H9 (cell line): ENCODE measurements around the gene ARPC5L. TPM values are rescaled to one million over a fixed set of nuclear protein-coding genes. Genes with fewer than 3 reads are reported as not detected.

Source experiments
- DNase-seq: peaks from one replicate; pipeline ENCODE4 v3.0.0-alpha.2; 2017
- H2AFZ ChIP-seq: one replicate; pipeline ENCODE4 v1.6.1; 2013; ENCODE audit warnings: mild to moderate bottlenecking, low read length, control low read depth, moderate library complexity
- H2AK5ac ChIP-seq: 2 replicates; pipeline ENCODE4 v1.6.1; 2013; ENCODE audit warnings: low read length, control low read depth, mixed read lengths; ENCODE audit not compliant: insufficient read length
- H2BK120ac ChIP-seq: one replicate; pipeline ENCODE4 v1.6.1; 2013; ENCODE audit warnings: low read depth, mild to moderate bottlenecking, low read length, control low read depth, inconsistent platforms; ENCODE audit not compliant: poor library complexity, severe bottlenecking
- H2BK12ac ChIP-seq: 2 replicates; pipeline ENCODE4 v1.6.1; 2013; ENCODE audit warnings: low read length, control low read depth, mixed read lengths, low read depth; ENCODE audit not compliant: insufficient read length
- H2BK15ac ChIP-seq: 2 replicates; pipeline ENCODE4 v1.6.1; 2013; ENCODE audit warnings: low read depth, low read length, control low read depth
- H2BK20ac ChIP-seq: one replicate; pipeline ENCODE4 v1.6.1; 2013; ENCODE audit warnings: low read depth, mild to moderate bottlenecking, low read length, control low read depth, inconsistent platforms; ENCODE audit not compliant: poor library complexity, severe bottlenecking
- H2BK5ac ChIP-seq: 2 replicates; pipeline ENCODE4 v1.6.1; 2013; ENCODE audit warnings: low read length, control low read depth, mixed read lengths; ENCODE audit not compliant: insufficient read length
- H3K14ac ChIP-seq: 2 replicates; pipeline ENCODE4 v1.6.1; 2013; ENCODE audit warnings: low read length, control low read depth; ENCODE audit not compliant: insufficient read depth
- H3K18ac ChIP-seq: 2 replicates; pipeline ENCODE4 v1.6.1; 2013; ENCODE audit warnings: low read depth, mild to moderate bottlenecking, mixed read lengths, low read length, control low read depth; ENCODE audit not compliant: insufficient read length
- H3K23ac ChIP-seq: 2 replicates; pipeline ENCODE4 v1.6.1; 2013; ENCODE audit warnings: low read length, control low read depth, mixed read lengths, low read depth; ENCODE audit not compliant: insufficient read length
- H3K23me2 ChIP-seq: 2 replicates; pipeline ENCODE4 v1.6.1; 2013; ENCODE audit warnings: low read depth, mild to moderate bottlenecking, mixed read lengths, low read length, control low read depth; ENCODE audit not compliant: insufficient read length, poor library complexity, severe bottlenecking
- H3K27ac ChIP-seq: 2 replicates; pipeline ENCODE4 v1.5.1; 2013; ENCODE audit warnings: low read length, control low read depth, mixed read lengths, low read depth; ENCODE audit not compliant: insufficient read length
- H3K27me3 ChIP-seq: 2 replicates; pipeline ENCODE4 v1.6.1; 2013; ENCODE audit warnings: low read length, control low read depth, inconsistent platforms; ENCODE audit not compliant: insufficient read depth
- H3K4ac ChIP-seq: 2 replicates; pipeline ENCODE4 v1.6.1; 2013; ENCODE audit warnings: low read depth, mild to moderate bottlenecking, control low read depth, inconsistent platforms, low read length, moderate library complexity
- H3K4me1 ChIP-seq: 2 replicates; pipeline ENCODE4 v1.6.1; 2013; ENCODE audit warnings: low read length, control low read depth, inconsistent platforms; ENCODE audit not compliant: insufficient read depth
- H3K4me2 ChIP-seq: 2 replicates; pipeline ENCODE4 v1.6.1; 2013; ENCODE audit warnings: low read length, control low read depth, mixed read lengths; ENCODE audit not compliant: insufficient read length, insufficient read depth
- H3K56ac ChIP-seq: 2 replicates; pipeline ENCODE4 v1.6.1; 2013; ENCODE audit warnings: low read depth, mild to moderate bottlenecking, mixed read lengths, low read length, control low read depth; ENCODE audit not compliant: insufficient read length
- H3K79me1 ChIP-seq: 2 replicates; pipeline ENCODE4 v1.6.1; 2013; ENCODE audit warnings: low read depth, mild to moderate bottlenecking, moderate library complexity, low read length, control low read depth, inconsistent platforms; ENCODE audit not compliant: insufficient read depth, poor library complexity, severe bottlenecking
- H3K79me2 ChIP-seq: 2 replicates; pipeline ENCODE4 v1.6.1; 2013; ENCODE audit warnings: low read length, control low read depth, inconsistent platforms; ENCODE audit not compliant: insufficient read depth
- H3K9ac ChIP-seq: 2 replicates; pipeline ENCODE4 v1.6.1; 2013; ENCODE audit warnings: low read length, control low read depth, mixed read lengths; ENCODE audit not compliant: insufficient read length; ENCODE audit errors: extremely low read depth
- H3K9me3 ChIP-seq: one replicate; pipeline ENCODE4 v1.6.1; 2013; ENCODE audit warnings: low read depth, low read length, inconsistent platforms; ENCODE audit not compliant: control insufficient read depth
- H3T11ph ChIP-seq: one replicate; pipeline ENCODE4 v1.6.1; 2013; ENCODE audit warnings: mild to moderate bottlenecking, low read length, control low read depth, inconsistent platforms
- H4K20me1 ChIP-seq: one replicate; pipeline ENCODE4 v1.6.1; 2013; ENCODE audit not compliant: control insufficient read depth, insufficient read length, insufficient read depth
- H4K5ac ChIP-seq: 2 replicates; pipeline ENCODE4 v1.6.1; 2013; ENCODE audit warnings: low read depth, mild to moderate bottlenecking, mixed read lengths, low read length, control low read depth; ENCODE audit not compliant: insufficient read length
- H4K8ac ChIP-seq: replicated peaks from 2 replicates; pipeline ENCODE4 v1.6.1; 2013; ENCODE audit warnings: low read length, control low read depth, mixed read lengths, low read depth; ENCODE audit not compliant: insufficient read length
- H4K91ac ChIP-seq: 2 replicates; pipeline ENCODE4 v1.6.1; 2013; ENCODE audit warnings: low read depth, mild to moderate bottlenecking, moderate library complexity, mixed read lengths, low read length, control low read depth; ENCODE audit not compliant: insufficient read length
- H3K27ac Mint-ChIP-seq, 3 experiments: 2 replicates in 2 of 3; 3 replicates in 1 of 3; pipeline ENCODE4 v1.8.0; 2020 to 2021; ENCODE audit warnings: mixed read lengths in 3 of 3, mild to moderate bottlenecking in 1 of 3, moderate library complexity in 1 of 3
- H3K27me3 Mint-ChIP-seq: 2 replicates; pipeline ENCODE4 v1.8.0; 2021; ENCODE audit warnings: low read depth, mild to moderate bottlenecking, moderate library complexity, mixed read lengths
- H3K36me3 Mint-ChIP-seq, 3 experiments: 2 replicates in 2 of 3; 3 replicates in 1 of 3; pipeline ENCODE4 v1.8.0; 2020 to 2021; ENCODE audit warnings: low read depth in 3 of 3, mixed read lengths in 3 of 3; ENCODE audit not compliant: insufficient read depth in 1 of 3
- H3K4me1 Mint-ChIP-seq, 2 experiments: 2 replicates each; pipeline ENCODE4 v1.8.0; 2020; ENCODE audit warnings: mixed read lengths in 2 of 2
- H3K4me3 Mint-ChIP-seq, 2 experiments: 2 replicates in 1 of 2; 3 replicates in 1 of 2; pipeline ENCODE4 v1.8.0; 2020 to 2021; ENCODE audit warnings: mild to moderate bottlenecking in 2 of 2, mixed read lengths in 2 of 2, moderate library complexity in 1 of 2
- H3K9me3 Mint-ChIP-seq, 2 experiments: 2 replicates in 1 of 2; 3 replicates in 1 of 2; pipeline ENCODE4 v1.8.0; 2020; ENCODE audit warnings: mild to moderate bottlenecking in 2 of 2, mixed read lengths in 2 of 2, moderate library complexity in 1 of 2
- WGBS: extraction: QIAGEN DNeasy Blood & Tissue Kit; methylation state at CpG from one replicate; pipeline ENCODE4 v1.1.7; 2013; ENCODE audit warnings: missing lambda C conversion rate, low lambda C conversion rate, mixed read lengths; ENCODE audit not compliant: insufficient read length; ENCODE audit errors: extremely low coverage; 5-methylcytosine and 5-hydroxymethylcytosine counted together
- total RNA-seq: library from RNA; stranded (reverse); gene quantifications from 2 replicates; pipeline ENCODE4 v1.2.1, GENCODE V29; 2021
- TF ChIP-seq, protein P1 (sequence below): fragments of 200-600 bp; sonication (generic); conservative IDR thresholded peaks from 3 replicates; pipeline ENCODE4 v1.8.0; 2021; ENCODE audit warnings: antibody characterized with exemption, mild to moderate bottlenecking

ARPC5L gene
- total RNA-seq, 1 experiment from 2014 or later: 67.7 TPM

DNA sequence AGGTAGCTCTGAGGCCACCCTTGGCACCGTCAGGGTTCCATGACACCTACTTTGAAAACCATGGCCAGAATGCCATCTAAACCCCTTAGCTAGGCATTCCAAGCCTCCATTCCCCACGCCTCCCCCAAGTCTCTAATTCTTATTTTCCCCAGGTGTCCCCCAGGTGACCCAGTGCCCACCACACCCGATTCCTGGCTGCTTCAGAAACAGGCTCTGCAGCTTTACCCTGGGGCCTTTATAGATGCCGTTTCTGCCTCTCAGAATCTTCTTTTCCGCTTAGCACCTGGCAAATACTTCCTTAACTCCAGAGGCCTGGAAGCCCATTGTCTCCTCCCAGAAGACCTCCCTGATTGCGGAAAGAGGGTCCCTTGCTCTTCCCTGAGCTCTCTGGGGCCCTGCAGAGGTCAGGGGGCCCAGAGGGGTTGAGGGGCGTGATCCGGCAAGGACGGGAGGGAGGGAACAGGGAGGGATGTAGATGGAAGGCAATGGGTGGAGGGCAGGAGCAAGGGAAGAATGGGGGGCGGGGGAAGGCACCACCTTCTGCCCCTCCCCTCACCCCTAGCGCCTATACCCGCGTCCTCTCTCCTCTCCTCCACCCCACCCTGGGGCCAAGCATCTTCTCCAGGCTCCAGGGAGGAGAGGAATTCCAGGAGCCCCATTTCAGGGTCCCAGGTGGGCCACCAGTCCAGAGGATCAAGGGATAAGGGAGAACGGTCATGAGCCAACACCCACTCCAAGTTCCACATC, 20.7 kb upstream of the ARPC5L start:
- no peaks in the 10 kb centered on the region for H4K20me1 ChIP-seq
- no peak overlapping the region for H2AK5ac ChIP-seq
- no peak overlapping the region for H3K23ac ChIP-seq
- H3K4me2 ChIP-seq: no peak overlapping the region
- H2AFZ ChIP-seq: no peak overlapping the region
- H3K4ac ChIP-seq: no peak overlapping the region
- no peak overlapping the region; the same call in 1 of the 2 replicates for H3K14ac ChIP-seq
- H3K23me2 ChIP-seq: no peaks in the 10 kb centered on the region
- Mint-ChIP-seq H3K36me3 (no peaks in the 10 kb centered on the region; a peak in 1 of 7 replicates), H3K9me3 (no peaks in the 10 kb centered on the region), H3K27me3 (no peaks in the 10 kb centered on the region), H3K27ac (peak overlapping the region in 2 of 3 experiments; percentile 48 to 55; a peak in 2 of 7 replicates), H3K4me1 (peaks cover 2 to 18% of the 10 kb centered on the region in 2 experiments; a peak in 2 of 4 replicates), H3K4me3 (peak overlapping the region in 1 of 2 experiments; percentile 32; a peak in 1 of 5 replicates)
- H3K79me1 ChIP-seq: no peaks in the 10 kb centered on the region
- no peak overlapping the region for H2BK5ac ChIP-seq
- no peak overlapping the region for H3K9ac ChIP-seq
- no CpG with 5 or more reads among the region's 14 CpGs for WGBS
- H3K79me2 ChIP-seq: no peaks in the 10 kb centered on the region
- H3K4me1 ChIP-seq: no peaks in the 10 kb centered on the region
- H4K5ac ChIP-seq: no peak overlapping the region
- no peak overlapping the region for H2BK120ac ChIP-seq
- no peak for DNase-seq
- no peak overlapping the region for H4K8ac ChIP-seq
- no peak overlapping the region for H4K91ac ChIP-seq
- no peak overlapping the region for H3K18ac ChIP-seq
- no peaks in the 10 kb centered on the region for H3K27me3 ChIP-seq
- no peaks in the 10 kb centered on the region for H3K9me3 ChIP-seq
- H2BK20ac ChIP-seq: no peak overlapping the region
- no peak overlapping the region for H2BK12ac ChIP-seq
- no peak overlapping the region for H2BK15ac ChIP-seq
- H3K27ac ChIP-seq: no peak overlapping the region
- H3K56ac ChIP-seq: no peak overlapping the region
- no peak overlapping the region for H3T11ph ChIP-seq
- TF ChIP-seq, protein P1, sequence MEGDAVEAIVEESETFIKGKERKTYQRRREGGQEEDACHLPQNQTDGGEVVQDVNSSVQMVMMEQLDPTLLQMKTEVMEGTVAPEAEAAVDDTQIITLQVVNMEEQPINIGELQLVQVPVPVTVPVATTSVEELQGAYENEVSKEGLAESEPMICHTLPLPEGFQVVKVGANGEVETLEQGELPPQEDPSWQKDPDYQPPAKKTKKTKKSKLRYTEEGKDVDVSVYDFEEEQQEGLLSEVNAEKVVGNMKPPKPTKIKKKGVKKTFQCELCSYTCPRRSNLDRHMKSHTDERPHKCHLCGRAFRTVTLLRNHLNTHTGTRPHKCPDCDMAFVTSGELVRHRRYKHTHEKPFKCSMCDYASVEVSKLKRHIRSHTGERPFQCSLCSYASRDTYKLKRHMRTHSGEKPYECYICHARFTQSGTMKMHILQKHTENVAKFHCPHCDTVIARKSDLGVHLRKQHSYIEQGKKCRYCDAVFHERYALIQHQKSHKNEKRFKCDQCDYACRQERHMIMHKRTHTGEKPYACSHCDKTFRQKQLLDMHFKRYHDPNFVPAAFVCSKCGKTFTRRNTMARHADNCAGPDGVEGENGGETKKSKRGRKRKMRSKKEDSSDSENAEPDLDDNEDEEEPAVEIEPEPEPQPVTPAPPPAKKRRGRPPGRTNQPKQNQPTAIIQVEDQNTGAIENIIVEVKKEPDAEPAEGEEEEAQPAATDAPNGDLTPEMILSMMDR: no peak
